HepG2 (cell line): ENCODE measurements around the gene BOLL. TPM values are rescaled to one million over a fixed set of nuclear protein-coding genes. Genes with fewer than 3 reads are reported as not detected.

Experiments used
- ATAC-seq: fragments of 200-7000 bp; cut with Tn5 transposase; 3 replicates; pipeline ENCODE4 v1.9.1; 2020; ENCODE audit warnings: mild to moderate bottlenecking, moderate library complexity
- BruUV-seq: library from RNA; stranded (reverse); fragments of 400-500 nt; replicated peaks from 2 replicates; lab custom pipeline; 2021; lab: Mats Ljungman, UMichigan
- CTCF ChIA-PET: fragments of 300-600 bp; formaldehyde crosslinking; extraction: SDS; loops from one replicate; lab custom pipeline; 2021; ENCODE audit warnings: low total read pairs, inconsistent platforms, low intra/inter-chr PET ratio; lab: Yijun Ruan, JAX
- POLR2A ChIA-PET: fragments of 350-600 bp; sonication (Branson Sonifier 250); formaldehyde crosslinking; loops from one replicate; lab custom pipeline; 2020; ENCODE audit warnings: antibody characterized with exemption, inconsistent platforms; lab: Yijun Ruan, JAX
- DNase-seq: peaks from one replicate; pipeline ENCODE4 v3.0.0-alpha.2; 2015; ENCODE audit warnings: low spot score
- FAIRE-seq: peaks from 3 replicates; lab custom pipeline; 2011; peaks lifted over from hg19 to GRCh38; lab: Jason Lieb, UNC
- H2AFZ ChIP-seq: one replicate; pipeline ENCODE4 v1.6.1; 2011; ENCODE audit warnings: low read length, inconsistent platforms
- H3K27ac ChIP-seq: fragments of 300-600 bp; 3 replicates; pipeline ENCODE4 v1.8.0; 2011; ENCODE audit warnings: mixed run types, mild to moderate bottlenecking, mixed read lengths, low read length, inconsistent platforms; ENCODE audit not compliant: insufficient read depth; ENCODE audit errors: extremely low read length
- H3K27me3 ChIP-seq, 2 experiments: fragments of 200-600 bp in 1 of 2; 2 replicates in 1 of 2; 3 replicates in 1 of 2; pipeline versions ENCODE4 v1.6.0 to v1.8.0; 2011; ENCODE audit warnings: low read length in 2 of 2, mild to moderate bottlenecking in 2 of 2, moderate library complexity in 2 of 2, inconsistent platforms in 1 of 2; ENCODE audit not compliant: insufficient read depth in 2 of 2, control insufficient read depth in 1 of 2
- H3K36me3 ChIP-seq, 2 experiments: fragments of 200-600 bp in 1 of 2; replicated peaks in 1 of 2; 2 replicates in 1 of 2; 3 replicates in 1 of 2; pipeline versions ENCODE4 v1.5.1 to v1.8.0; 2011; ENCODE audit warnings: low read length in 2 of 2, inconsistent platforms in 1 of 2; ENCODE audit not compliant: insufficient read depth in 2 of 2, control insufficient read depth in 1 of 2
- H3K4me1 ChIP-seq: 2 replicates; pipeline ENCODE4 v1.5.1; 2012; ENCODE audit warnings: low read length, inconsistent platforms; ENCODE audit not compliant: insufficient read depth
- H3K4me2 ChIP-seq: 2 replicates; pipeline ENCODE4 v1.6.0; 2011; ENCODE audit warnings: low read depth, low read length, inconsistent platforms
- H3K4me3 ChIP-seq, 3 experiments: fragments of 200-600 bp in 1 of 3; sonication (generic), shearing (Covaris generic) in 1 of 3; replicated peaks in 1 of 3; 2 replicates each; pipeline ENCODE4 v1.5.1; 2011 to 2016; ENCODE audit warnings: low read length in 3 of 3, inconsistent platforms in 2 of 3, low read depth in 2 of 3, mild to moderate bottlenecking in 2 of 3, control low read depth in 1 of 3, mixed read lengths in 1 of 3; ENCODE audit not compliant: insufficient read depth in 1 of 3
- H3K79me2 ChIP-seq: one replicate; pipeline ENCODE4 v1.6.1; 2011; ENCODE audit warnings: low read length, inconsistent platforms; ENCODE audit not compliant: insufficient read depth
- H3K9ac ChIP-seq: 2 replicates; pipeline ENCODE4 v1.6.0; 2011; ENCODE audit warnings: mild to moderate bottlenecking, low read depth, low read length, inconsistent platforms; ENCODE audit not compliant: insufficient read depth
- H3K9me3 ChIP-seq: 2 replicates; pipeline ENCODE4 v1.5.1; 2012; ENCODE audit warnings: mild to moderate bottlenecking, low read length
- H4K20me1 ChIP-seq: 2 replicates; pipeline ENCODE4 v1.6.0; 2011; ENCODE audit warnings: inconsistent platforms, mild to moderate bottlenecking, low read length, moderate library complexity; ENCODE audit not compliant: insufficient read depth
- ATF1 ChIP-seq: IDR thresholded peaks from 2 replicates; pipeline ENCODE4 v1.6.1; 2016; ENCODE audit warnings: mild to moderate bottlenecking, control low read depth
- ATF7 ChIP-seq, 2 experiments: fragments of 450-650 bp in 1 of 2; sonication (generic) in 1 of 2; formaldehyde crosslinking in 1 of 2; IDR thresholded peaks; 2 replicates each; pipeline versions ENCODE4 v1.4.0 to v1.6.1; 2016 to 2020; ENCODE audit warnings: antibody characterized with exemption in 1 of 2, mild to moderate bottlenecking in 1 of 2, missing genetic modification reagents in 1 of 2
- CBFB ChIP-seq: sonication (generic); formaldehyde crosslinking; IDR thresholded peaks from 2 replicates; pipeline ENCODE4 v1.4.0; 2020; ENCODE audit warnings: missing genetic modification reagents
- ZBTB3 ChIP-seq: sonication (generic); formaldehyde crosslinking; IDR thresholded peaks from 2 replicates; pipeline ENCODE4 v1.4.0; 2020; ENCODE audit warnings: low read depth, mild to moderate bottlenecking, moderate library complexity, missing genetic modification reagents, borderline replicate concordance
- ZFP90 ChIP-seq: sonication (generic); formaldehyde crosslinking; IDR thresholded peaks from 2 replicates; pipeline ENCODE4 v1.8.0; 2022; ENCODE audit warnings: missing genetic modification reagents, mild to moderate bottlenecking, inconsistent platforms, borderline replicate concordance
- ZNF274 ChIP-seq: sonication (generic); formaldehyde crosslinking; IDR thresholded peaks from 2 replicates; pipeline ENCODE4 v1.5.1; 2020; ENCODE audit warnings: mild to moderate bottlenecking, missing genetic modification reagents
- ZNF44 ChIP-seq: sonication (generic); formaldehyde crosslinking; IDR thresholded peaks from 2 replicates; pipeline ENCODE4 v1.5.1; 2020; ENCODE audit warnings: mild to moderate bottlenecking, missing genetic modification reagents
- ZNF451 ChIP-seq: sonication (generic); formaldehyde crosslinking; IDR thresholded peaks from 2 replicates; pipeline ENCODE4 v1.5.0; 2020; ENCODE audit warnings: mild to moderate bottlenecking, missing genetic modification reagents
- ZNF607 ChIP-seq: sonication (generic); formaldehyde crosslinking; IDR thresholded peaks from 2 replicates; pipeline ENCODE4 v1.5.1; 2020; ENCODE audit warnings: missing genetic modification reagents, mild to moderate bottlenecking, borderline replicate concordance
- in situ Hi-C: cut with HindIII; loops from 2 replicates; pipeline ENCODE4 v1.10.0; 2017; ENCODE audit warnings: low pct_unique_long_range_greater_than_20kb; ENCODE audit not compliant: extremely low pct_ligation_motif_present
- intact Hi-C: fragments of 100-400 bp; cut with micrococcal nuclease; formaldehyde crosslinking; loops from one replicate; pipeline ENCODE4 v1.10.0; 2022; ENCODE audit not compliant: unreplicated experiment
- polyA plus RNA-seq, 8 experiments: library from polyadenylated mRNA; depleted of rRNA in 3 of 8; stranded (reverse) in 7 of 8; unstranded in 1 of 8; fragments of >200 nt; fragmentation: Illumina TruSeq in 4 of 8; extraction: Trizol in 4 of 8; gene quantifications; 2 replicates each; pipeline versions ENCODE4 v1.2.1 to v1.2.3, GENCODE V29; 2011 to 2016; ENCODE audit warnings: low read depth in 4 of 8, missing spikeins in 1 of 8, mixed read lengths in 1 of 8; ENCODE audit not compliant: insufficient read depth in 1 of 8
- total RNA-seq, 5 experiments: library from RNA; depleted of rRNA; stranded (reverse); fragments of >200 nt; fragmentation: Illumina TruSeq; extraction: Trizol; gene quantifications; 2 replicates each; pipeline ENCODE4 v1.2.3, GENCODE V29; 2016; ENCODE audit warnings: low read depth in 1 of 5
- TF ChIP-seq, protein P1 (sequence below): sonication (generic); formaldehyde crosslinking; IDR thresholded peaks from 2 replicates; pipeline ENCODE4 v1.4.0; 2020; ENCODE audit warnings: mild to moderate bottlenecking, missing genetic modification reagents
- TF ChIP-seq, protein P2 (sequence below): fragments of 450-650 bp; IDR thresholded peaks from 2 replicates; pipeline ENCODE4 v1.6.1; 2017; ENCODE audit warnings: mild to moderate bottlenecking

BOLL gene
- total and polyA plus RNA-seq, 2 of the 13 experiments (the other 11 are each of a cell fraction or from before 2014, with no cell fraction given): not detected

DNA sequence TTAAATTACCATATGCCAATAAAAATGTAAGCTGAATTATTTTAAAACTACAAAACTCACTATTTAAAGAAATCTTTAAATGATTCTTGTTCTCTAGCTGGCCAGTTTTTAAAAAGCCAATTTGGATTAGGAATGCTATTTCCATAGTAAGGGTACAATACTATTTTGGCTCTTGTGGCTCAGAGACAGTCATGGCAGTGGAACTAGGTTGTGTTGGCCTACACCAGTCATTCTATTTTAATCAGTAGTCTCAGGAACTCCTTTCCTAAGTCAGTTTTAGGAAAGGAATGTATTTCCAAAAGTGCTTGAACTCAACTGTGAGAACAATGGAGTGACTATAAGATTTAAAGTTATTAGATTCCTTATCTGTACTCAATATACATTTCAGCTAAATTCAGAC, 5.9 kb downstream of the BOLL start:
- in situ Hi-C loops (loop anchor here (5.0 to 10.0 kb wide), 3 partner anchors 72 to 584 kb away; partner anchors contain the start of gene MARS2), intact Hi-C loops (loop anchor here (2.0 to 10.0 kb wide), 4 partner anchors 262 to 764 kb away; partner anchors contain the start of gene MOB4)
- TF ChIP-seq ZFP90 (CRISPR knock-in tag) (no peak), ZNF44 (CRISPR knock-in tag) (no peak), CBFB (no peak), ZNF274 (no peak), ZNF451 (CRISPR knock-in tag) (no peak), ATF1 (no peak), ATF7 (IDR thresholded peaks at IDR 0.05) (no peak), ATF7 (CRISPR knock-in tag; IDR thresholded peaks at IDR 0.05) (no peak), ZBTB3 (CRISPR knock-in tag) (no peak), ZNF607 (CRISPR knock-in tag) (no peak)
- TF ChIP-seq, protein P1, sequence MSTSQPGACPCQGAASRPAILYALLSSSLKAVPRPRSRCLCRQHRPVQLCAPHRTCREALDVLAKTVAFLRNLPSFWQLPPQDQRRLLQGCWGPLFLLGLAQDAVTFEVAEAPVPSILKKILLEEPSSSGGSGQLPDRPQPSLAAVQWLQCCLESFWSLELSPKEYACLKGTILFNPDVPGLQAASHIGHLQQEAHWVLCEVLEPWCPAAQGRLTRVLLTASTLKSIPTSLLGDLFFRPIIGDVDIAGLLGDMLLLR (CRISPR knock-in tag): no peak
- TF ChIP-seq, protein P2, sequence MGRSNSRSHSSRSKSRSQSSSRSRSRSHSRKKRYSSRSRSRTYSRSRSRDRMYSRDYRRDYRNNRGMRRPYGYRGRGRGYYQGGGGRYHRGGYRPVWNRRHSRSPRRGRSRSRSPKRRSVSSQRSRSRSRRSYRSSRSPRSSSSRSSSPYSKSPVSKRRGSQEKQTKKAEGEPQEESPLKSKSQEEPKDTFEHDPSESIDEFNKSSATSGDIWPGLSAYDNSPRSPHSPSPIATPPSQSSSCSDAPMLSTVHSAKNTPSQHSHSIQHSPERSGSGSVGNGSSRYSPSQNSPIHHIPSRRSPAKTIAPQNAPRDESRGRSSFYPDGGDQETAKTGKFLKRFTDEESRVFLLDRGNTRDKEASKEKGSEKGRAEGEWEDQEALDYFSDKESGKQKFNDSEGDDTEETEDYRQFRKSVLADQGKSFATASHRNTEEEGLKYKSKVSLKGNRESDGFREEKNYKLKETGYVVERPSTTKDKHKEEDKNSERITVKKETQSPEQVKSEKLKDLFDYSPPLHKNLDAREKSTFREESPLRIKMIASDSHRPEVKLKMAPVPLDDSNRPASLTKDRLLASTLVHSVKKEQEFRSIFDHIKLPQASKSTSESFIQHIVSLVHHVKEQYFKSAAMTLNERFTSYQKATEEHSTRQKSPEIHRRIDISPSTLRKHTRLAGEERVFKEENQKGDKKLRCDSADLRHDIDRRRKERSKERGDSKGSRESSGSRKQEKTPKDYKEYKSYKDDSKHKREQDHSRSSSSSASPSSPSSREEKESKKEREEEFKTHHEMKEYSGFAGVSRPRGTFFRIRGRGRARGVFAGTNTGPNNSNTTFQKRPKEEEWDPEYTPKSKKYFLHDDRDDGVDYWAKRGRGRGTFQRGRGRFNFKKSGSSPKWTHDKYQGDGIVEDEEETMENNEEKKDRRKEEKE: no peak
- ATAC-seq (no peak), DNase-seq (no peak), FAIRE-seq (no peak)
- H3K9ac ChIP-seq: no peak overlapping the region
- no peak overlapping the region for H3K4me3 ChIP-seq
- H3K4me2 ChIP-seq: no peak overlapping the region
- H4K20me1 ChIP-seq: no peaks in the 10 kb centered on the region
- no peaks in the 10 kb centered on the region for H3K27me3 ChIP-seq
- no peaks in the 10 kb centered on the region for H3K79me2 ChIP-seq
- no peak overlapping the region for H2AFZ ChIP-seq
- ChIA-PET POLR2A (no interaction called here), CTCF (no interaction called here)
- H3K27ac ChIP-seq: no peak overlapping the region
- no peaks in the 10 kb centered on the region for H3K36me3 ChIP-seq
- no TSS peak for BruUV-seq
- H3K9me3 ChIP-seq: no peaks in the 10 kb centered on the region
- no peaks in the 10 kb centered on the region for H3K4me1 ChIP-seq
